Fibroblast of lung (primary cell): Measurements from ENCODE around the gene COL2A1. TPM values are rescaled to one million over a fixed set of nuclear protein-coding genes. Genes with fewer than 3 reads are reported as not detected.

Experiments used
- DNase-seq, 2 donors: peaks; one replicate each; pipeline versions ENCODE4 v3.0.0 to v3.0.0-alpha.2; 2010; ENCODE audit warnings: low read depth in 2 of 2
- H2AFZ ChIP-seq: 2 replicates; pipeline ENCODE4 v1.5.1; 2012; ENCODE audit warnings: low read length, control low read depth, inconsistent platforms
- H3K27ac ChIP-seq: 2 replicates; pipeline ENCODE4 v1.5.1; 2011; ENCODE audit warnings: low read length, control low read depth; ENCODE audit not compliant: insufficient read depth
- H3K27me3 ChIP-seq: 2 replicates; pipeline ENCODE4 v1.5.1; 2011; ENCODE audit warnings: mild to moderate bottlenecking, low read length; ENCODE audit not compliant: control insufficient read depth, insufficient read depth
- H3K36me3 ChIP-seq: 2 replicates; pipeline ENCODE4 v1.5.1; 2011; ENCODE audit warnings: low read length; ENCODE audit not compliant: control insufficient read depth, insufficient read depth
- H3K4me1 ChIP-seq: 2 replicates; pipeline ENCODE4 v1.5.1; 2011; ENCODE audit warnings: low read length; ENCODE audit not compliant: control insufficient read depth, insufficient read depth; ENCODE audit errors: extremely low read depth
- H3K4me2 ChIP-seq: 2 replicates; pipeline ENCODE4 v1.5.1; 2011; ENCODE audit warnings: low read length, control low read depth; ENCODE audit not compliant: insufficient read depth; ENCODE audit errors: extremely low read depth
- H3K4me3 ChIP-seq, 4 experiments: fragments of 200-600 bp in 1 of 4; sonication (generic) in 1 of 4; replicated peaks in 1 of 4; 2 replicates each; pipeline ENCODE4 v1.5.1; 2011 to 2016; ENCODE audit warnings: low read length in 4 of 4, low read depth in 3 of 4, mild to moderate bottlenecking in 3 of 4, control low read depth in 2 of 4, inconsistent platforms in 1 of 4, mixed read lengths in 1 of 4; ENCODE audit not compliant: insufficient read depth in 1 of 4; ENCODE audit errors: control extremely low read depth in 1 of 4
- H3K79me2 ChIP-seq: 2 replicates; pipeline ENCODE4 v1.5.1; 2012; ENCODE audit warnings: mild to moderate bottlenecking, low read length, inconsistent platforms; ENCODE audit not compliant: control insufficient read depth, insufficient read depth
- H3K9ac ChIP-seq: 2 replicates; pipeline ENCODE4 v1.5.1; 2011; ENCODE audit warnings: mild to moderate bottlenecking, low read length, control low read depth; ENCODE audit not compliant: insufficient read depth
- H3K9me3 ChIP-seq: 2 replicates; pipeline ENCODE4 v1.5.1; 2012; ENCODE audit warnings: low read depth, low read length; ENCODE audit not compliant: control insufficient read depth, insufficient read depth
- H4K20me1 ChIP-seq: 2 replicates; pipeline ENCODE4 v1.5.1; 2011; ENCODE audit warnings: low read length; ENCODE audit not compliant: control insufficient read depth, insufficient read depth; ENCODE audit errors: extremely low read depth
- CTCF ChIP-seq, 2 donors: IDR thresholded peaks in 1 of 2; conservative IDR thresholded peaks in 1 of 2; 1 replicate in 1 of 2; 2 replicates in 1 of 2; pipeline ENCODE4 v1.5.1; 2011 to 2012; ENCODE audit warnings: low read length in 2 of 2, control low read depth in 1 of 2, inconsistent platforms in 1 of 2, low read depth in 1 of 2, mild to moderate bottlenecking in 1 of 2
- EZH2 ChIP-seq: IDR thresholded peaks from 2 replicates; pipeline ENCODE4 v1.5.1; 2012; ENCODE audit warnings: low read length, control low read depth, mild to moderate bottlenecking; ENCODE audit errors: missing control alignments
- polyA plus RNA-seq, 2 donors: library from polyadenylated mRNA; depleted of rRNA in 1 of 2; stranded (reverse) in 1 of 2; unstranded in 1 of 2; fragments of >200 nt; gene quantifications; 2 replicates each; pipeline ENCODE4 v1.2.1, GENCODE V29; 2011 to 2012; ENCODE audit warnings: missing spikeins in 1 of 2
- total RNA-seq: library from RNA; depleted of rRNA; stranded (reverse); fragments of >200 nt; gene quantifications from 2 replicates; pipeline ENCODE4 v1.2.1, GENCODE V29; 2014

COL2A1 gene
- total and polyA plus RNA-seq, 2 donors (not counting 1 experiment from before 2014, with no cell fraction given): not detected

- TF ChIP-seq CTCF (conservative IDR thresholded peaks at IDR 0.05 in 1 of 2, IDR thresholded peaks at IDR 0.05 in 1 of 2; ENCODE audit: low read depth in 1 of 2, low read length in 2 of 2) (no peak), EZH2 (no peak)
- H4K20me1 ChIP-seq: no peaks in the 10 kb centered on the region
- no peak overlapping the region for H3K27ac ChIP-seq
- H3K4me2 ChIP-seq: no peak overlapping the region
- H3K4me1 ChIP-seq: peaks cover 14% of the 10 kb centered on the region
- no peaks in the 10 kb centered on the region for H3K9me3 ChIP-seq
- no peaks in the 10 kb centered on the region for H3K36me3 ChIP-seq
- no peak overlapping the region for H2AFZ ChIP-seq
- H3K27me3 ChIP-seq: peaks cover 5% of the 10 kb centered on the region
- no peaks in the 10 kb centered on the region for H3K79me2 ChIP-seq
- DNase-seq: peak in 1 of 2 donors; percentile 17
- no peak overlapping the region for H3K4me3 ChIP-seq
- no peak overlapping the region for H3K9ac ChIP-seq
Measured at GRCh38 chr12:47946413-47947323, 57.6 kb downstream of the COL2A1 start.

GRCh38 chr12:47945341-47945728 is 58.9 kb downstream of the COL2A1 start:
- no peaks in the 10 kb centered on the region for H3K9me3 ChIP-seq
- H3K4me3 ChIP-seq: no peak overlapping the region
- H3K36me3 ChIP-seq: no peaks in the 10 kb centered on the region
- TF ChIP-seq CTCF (conservative IDR thresholded peaks at IDR 0.05 in 1 of 2, IDR thresholded peaks at IDR 0.05 in 1 of 2; ENCODE audit: low read depth in 1 of 2, low read length in 2 of 2) (no peak), EZH2 (no peak)
- H3K4me1 ChIP-seq: peaks cover 14% of the 10 kb centered on the region
- no peaks in the 10 kb centered on the region for H4K20me1 ChIP-seq
- H3K27ac ChIP-seq: no peak overlapping the region
- no peak overlapping the region for H2AFZ ChIP-seq
- H3K9ac ChIP-seq: no peak overlapping the region
- H3K27me3 ChIP-seq: no peaks in the 10 kb centered on the region
- DNase-seq: no peak
- no peaks in the 10 kb centered on the region for H3K79me2 ChIP-seq
- H3K4me2 ChIP-seq: no peak overlapping the region

GRCh38 chr12:47944685-47945340 is 59.5 kb downstream of the COL2A1 start:
- no peaks in the 10 kb centered on the region for H3K9me3 ChIP-seq
- DNase-seq: no peak
- no peak overlapping the region for H2AFZ ChIP-seq
- no peak overlapping the region for H3K9ac ChIP-seq
- H3K4me3 ChIP-seq: no peak overlapping the region
- H3K79me2 ChIP-seq: no peaks in the 10 kb centered on the region
- H3K4me2 ChIP-seq: no peak overlapping the region
- H4K20me1 ChIP-seq: no peaks in the 10 kb centered on the region
- TF ChIP-seq EZH2 (no peak), CTCF (conservative IDR thresholded peaks at IDR 0.05 in 1 of 2, IDR thresholded peaks at IDR 0.05 in 1 of 2; ENCODE audit: low read depth in 1 of 2, low read length in 2 of 2) (no peak)
- H3K36me3 ChIP-seq: no peaks in the 10 kb centered on the region
- H3K27ac ChIP-seq: no peak overlapping the region
- peaks cover 14% of the 10 kb centered on the region for H3K4me1 ChIP-seq
- no peaks in the 10 kb centered on the region for H3K27me3 ChIP-seq
